SK-N-SH (cell line): ENCODE data around the gene DPF3. TPM values are rescaled to one million over a fixed set of nuclear protein-coding genes. Genes with fewer than 3 reads are reported as not detected.

Source experiments
- CTCF ChIA-PET: fragments of 300-600, 350-600 bp; formaldehyde crosslinking; extraction: SDS; loops from one replicate; lab custom pipeline; 2021; lab: Yijun Ruan, JAX
- POLR2A ChIA-PET: fragments of 350-600 bp; sonication (Branson Sonifier 250); formaldehyde crosslinking; extraction: SDS; loops from one replicate; lab custom pipeline; 2020; ENCODE audit warnings: antibody characterized with exemption, inconsistent platforms; lab: Yijun Ruan, JAX
- DNase-seq: peaks from one replicate; pipeline ENCODE4 v3.0.0; 2012
- H2AFZ ChIP-seq: fragments of 200-600 bp; sonication (generic); 2 replicates; pipeline ENCODE4 v1.8.1; 2016; ENCODE audit warnings: antibody characterized with exemption, mild to moderate bottlenecking, low read depth
- H3F3A ChIP-seq: fragments of 200-600 bp; sonication (generic); replicated peaks from 2 replicates; pipeline ENCODE3; 2016; ENCODE audit warnings: antibody characterized with exemption, mild to moderate bottlenecking; ENCODE audit not compliant: insufficient read depth
- H3K27ac ChIP-seq, 2 experiments: fragments of 200-500 bp in 1 of 2; fragments of 200-600 bp in 1 of 2; sonication (Bioruptor generic) in 1 of 2; sonication (generic), shearing (Covaris generic) in 1 of 2; 2 replicates each; pipeline versions ENCODE4 v1.5.1 to v1.6.1; 2014 to 2016; ENCODE audit warnings: low read depth in 2 of 2, inconsistent platforms in 1 of 2, low read length in 1 of 2, mild to moderate bottlenecking in 1 of 2, mixed read lengths in 1 of 2
- H3K27me3 ChIP-seq: fragments of 200-600 bp; sonication (generic), shearing (Covaris generic); 2 replicates; pipeline ENCODE4 v1.6.1; 2016; ENCODE audit warnings: mixed run types; ENCODE audit not compliant: insufficient read depth
- H3K36me3 ChIP-seq, 2 experiments: fragments of 200-500 bp in 1 of 2; fragments of 200-600 bp in 1 of 2; sonication (Bioruptor generic) in 1 of 2; sonication (generic) in 1 of 2; replicated peaks in 1 of 2; 2 replicates each; pipeline versions ENCODE3 to v1.5.1; 2014 to 2016; ENCODE audit warnings: low read length in 1 of 2, mild to moderate bottlenecking in 1 of 2; ENCODE audit not compliant: insufficient read depth in 2 of 2, control insufficient read depth in 1 of 2
- H3K4me1 ChIP-seq, 2 experiments: fragments of 200-500 bp in 1 of 2; fragments of 200-600 bp in 1 of 2; sonication (Bioruptor generic) in 1 of 2; sonication (generic), shearing (Covaris generic) in 1 of 2; 2 replicates each; pipeline versions ENCODE4 v1.5.1 to v1.6.1; 2014 to 2016; ENCODE audit warnings: low read depth in 1 of 2, low read length in 1 of 2, mixed run types in 1 of 2; ENCODE audit not compliant: insufficient read depth in 2 of 2, control insufficient read depth in 1 of 2
- H3K4me2 ChIP-seq: fragments of 200-600 bp; sonication (generic), shearing (Covaris generic); 2 replicates; pipeline ENCODE4 v1.6.1; 2017; ENCODE audit warnings: mixed run types
- H3K4me3 ChIP-seq, 2 experiments: fragments of 200-500 bp in 1 of 2; fragments of 200-600 bp in 1 of 2; sonication (Bioruptor generic) in 1 of 2; sonication (generic), shearing (Covaris generic) in 1 of 2; 2 replicates each; pipeline versions ENCODE4 v1.5.1 to v1.8.1; 2014 to 2016; ENCODE audit warnings: low read depth in 2 of 2, inconsistent platforms in 1 of 2, low read length in 1 of 2, mild to moderate bottlenecking in 1 of 2, mixed read lengths in 1 of 2, moderate library complexity in 1 of 2
- H3K79me2 ChIP-seq: fragments of 200-600 bp; sonication (generic); 2 replicates; pipeline ENCODE4 v1.8.1; 2017; ENCODE audit warnings: mild to moderate bottlenecking; ENCODE audit not compliant: insufficient read depth
- H3K9ac ChIP-seq: fragments of 200-600 bp; sonication (generic); 2 replicates; pipeline ENCODE4 v1.6.1; 2017; ENCODE audit warnings: mixed run types
- H3K9me2 ChIP-seq: fragments of 200-600 bp; sonication (generic); 2 replicates; pipeline ENCODE4 v1.6.1; 2017; ENCODE audit warnings: mixed run types
- H3K9me3 ChIP-seq: fragments of 200-600 bp; sonication (generic); 2 replicates; pipeline ENCODE4 v1.6.1; 2017; ENCODE audit warnings: mixed run types, mild to moderate bottlenecking, moderate library complexity
- H4K20me1 ChIP-seq: fragments of 200-600 bp; sonication (generic); 2 replicates; pipeline ENCODE4 v1.6.1; 2017; ENCODE audit warnings: mild to moderate bottlenecking, mixed run types; ENCODE audit not compliant: insufficient read depth
- CHD2 ChIP-seq: fragments of 150-350 bp; IDR thresholded peaks from 2 replicates; pipeline ENCODE4 v1.6.1; 2018; ENCODE audit warnings: low read length; ENCODE audit not compliant: partially characterized antibody
- EZH2phosphoT487 ChIP-seq: fragments of 200-600 bp; sonication (generic); IDR thresholded peaks from 2 replicates; pipeline ENCODE4 v1.6.1; 2017; ENCODE audit warnings: low read depth, mixed run types, mild to moderate bottlenecking, antibody characterized with exemption, moderate library complexity, borderline replicate concordance
- FOSL2 ChIP-seq: IDR thresholded peaks from 2 replicates; pipeline ENCODE4 v1.4.0; 2012; ENCODE audit warnings: low read depth, mild to moderate bottlenecking, moderate library complexity, borderline replicate concordance
- FOXJ3 ChIP-seq: sonication (generic); formaldehyde crosslinking; IDR thresholded peaks from 2 replicates; pipeline ENCODE4 v1.5.1; 2020; ENCODE audit warnings: mild to moderate bottlenecking, missing genetic modification reagents
- FOXM1 ChIP-seq: IDR thresholded peaks from 2 replicates; pipeline ENCODE4 v1.4.0; 2012; ENCODE audit warnings: low read depth, mild to moderate bottlenecking
- GABPA ChIP-seq: IDR thresholded peaks from 2 replicates; pipeline ENCODE4 v1.4.0; 2012; ENCODE audit warnings: low read depth, mild to moderate bottlenecking
- GATA2 ChIP-seq: sonication (generic); formaldehyde crosslinking; IDR thresholded peaks from 2 replicates; pipeline ENCODE4 v1.5.0; 2020; ENCODE audit warnings: mild to moderate bottlenecking, missing genetic modification reagents
- IRF3 ChIP-seq: fragments of 150-350 bp; IDR thresholded peaks from 2 replicates; pipeline ENCODE4 v1.6.1; 2016; ENCODE audit warnings: mild to moderate bottlenecking, low read depth, low read length
- JUND ChIP-seq: IDR thresholded peaks from 2 replicates; pipeline ENCODE4 v1.4.0; 2012
- MEF2A ChIP-seq: IDR thresholded peaks from 2 replicates; pipeline ENCODE4 v1.4.0; 2012; ENCODE audit warnings: low read depth, borderline replicate concordance
- MXI1 ChIP-seq: IDR thresholded peaks from 2 replicates; pipeline ENCODE4 v1.6.1; 2012; ENCODE audit warnings: mild to moderate bottlenecking, low read depth, low read length, improper control_type of control experiment
- NFIC ChIP-seq: IDR thresholded peaks from 2 replicates; pipeline ENCODE4 v1.4.0; 2012; ENCODE audit warnings: borderline replicate concordance
- NRF1 ChIP-seq: IDR thresholded peaks from 2 replicates; pipeline ENCODE4 v1.6.1; 2012; ENCODE audit warnings: low read depth, mild to moderate bottlenecking, low read length
- PBX3 ChIP-seq: IDR thresholded peaks from 2 replicates; pipeline ENCODE4; 2012
- RCOR1 ChIP-seq: fragments of 150-350 bp; IDR thresholded peaks from 2 replicates; pipeline ENCODE4 v1.6.1; 2017; ENCODE audit warnings: antibody characterized with exemption, low read length
- RFX5 ChIP-seq: IDR thresholded peaks from 2 replicates; pipeline ENCODE4 v1.6.1; 2012; ENCODE audit warnings: mild to moderate bottlenecking, improper control_type of control experiment, low read length
- RXRA ChIP-seq: IDR thresholded peaks from 2 replicates; pipeline ENCODE4 v1.4.0; 2012; ENCODE audit warnings: low read depth, mild to moderate bottlenecking, borderline replicate concordance
- SIN3A ChIP-seq: IDR thresholded peaks from 2 replicates; pipeline ENCODE4 v1.6.1; 2012; ENCODE audit warnings: low read depth, mild to moderate bottlenecking, low read length, moderate library complexity, borderline replicate concordance
- TAF1 ChIP-seq: IDR thresholded peaks from 2 replicates; pipeline ENCODE4 v1.6.1; 2012; ENCODE audit warnings: low read depth, mild to moderate bottlenecking, low read length, moderate library complexity, borderline replicate concordance
- TCF12 ChIP-seq: IDR thresholded peaks from 2 replicates; pipeline ENCODE4 v1.4.0; 2012
- YY1 ChIP-seq: IDR thresholded peaks from 2 replicates; pipeline ENCODE4 v1.4.0; 2012; ENCODE audit warnings: low read depth, mild to moderate bottlenecking
- whole genome bisulfite sequencing: methylation state at CpG from one replicate; pipeline ENCODE4 v1.1.6; 2017; ENCODE audit warnings: low lambda C conversion rate; 5-methylcytosine and 5-hydroxymethylcytosine counted together
- polyA plus RNA-seq, 3 experiments: library from polyadenylated mRNA; depleted of rRNA; stranded (reverse); fragments of >200 nt; gene quantifications; 2 replicates each; pipeline ENCODE4 v1.2.3, GENCODE V29; 2012

DPF3 gene
- polyA plus RNA-seq, 1 of the 3 experiments (the other 2 are of a cell fraction), result 2.8 TPM

GRCh38 chr14:72686101-72686500 lies 207.8 kb downstream of the DPF3 start:
- no peaks in the 10 kb centered on the region for H3K9me3 ChIP-seq
- no peaks in the 10 kb centered on the region for H3F3A ChIP-seq
- no peaks in the 10 kb centered on the region for H3K27me3 ChIP-seq
- no peaks in the 10 kb centered on the region for H3K79me2 ChIP-seq
- no peak overlapping the region for H3K9ac ChIP-seq
- no peaks in the 10 kb centered on the region for H4K20me1 ChIP-seq
- peaks cover 0 to 33% of the 10 kb centered on the region in 2 experiments; a peak in 1 of 4 replicates for H3K4me1 ChIP-seq
- POLR2A ChIA-PET, result no interaction called here
- no peaks in the 10 kb centered on the region for H3K9me2 ChIP-seq
- no peak overlapping the region for H3K4me2 ChIP-seq
- CTCF ChIA-PET, result interaction anchor here (0.7 to 1.5 kb wide), 2 partner anchors 51 to 169 kb away, joined by 3 to 7 read pairs; no protein-coding TSS in a partner anchor
- DNase-seq, result no peak
- H3K4me3 ChIP-seq, result no peak overlapping the region
- WGBS, result 43% methylated on average over 1 of the region's 1 CpG
- H2AFZ ChIP-seq, result no peak overlapping the region
- TF ChIP-seq FOXM1, result no peak
- no peak for TF ChIP-seq PBX3
- no peak for TF ChIP-seq TCF12
- no peak for TF ChIP-seq YY1
- no peak for TF ChIP-seq NFIC
- TF ChIP-seq TAF1, result no peak
- TF ChIP-seq GABPA, result no peak
- TF ChIP-seq RXRA, result no peak
- no peak for TF ChIP-seq EZH2phosphoT487
- no peak for TF ChIP-seq NRF1
- no peak for TF ChIP-seq MEF2A
- TF ChIP-seq CHD2, result no peak
- TF ChIP-seq GATA2 (CRISPR knock-in tag), result no peak
- no peak for TF ChIP-seq JUND
- TF ChIP-seq RCOR1, result no peak
- no peak for TF ChIP-seq FOSL2
- no peak for TF ChIP-seq IRF3
- no peak for TF ChIP-seq MXI1
- TF ChIP-seq FOXJ3, result no peak
- no peak for TF ChIP-seq SIN3A
- H3K36me3 ChIP-seq, result no peaks in the 10 kb centered on the region
- H3K27ac ChIP-seq, result peak overlapping the region in 1 of 2 experiments; percentile 58; a peak in 2 of 4 replicates

- Histone ChIP-seq H3K27ac (no peak overlapping the region), H3K9ac (no peak overlapping the region), H3K9me2 (no peaks in the 10 kb centered on the region), H4K20me1 (no peaks in the 10 kb centered on the region), H3K4me3 (no peak overlapping the region), H3K79me2 (no peaks in the 10 kb centered on the region), H3K4me2 (no peak overlapping the region), H3F3A (no peaks in the 10 kb centered on the region), H3K27me3 (no peaks in the 10 kb centered on the region), H2AFZ (no peak overlapping the region), H3K36me3 (no peaks in the 10 kb centered on the region), H3K9me3 (no peaks in the 10 kb centered on the region), H3K4me1 (peaks cover 0 to 37% of the 10 kb centered on the region in 2 experiments; a peak in 1 of 4 replicates)
- WGBS, result 84% methylated on average over 3 of the region's 3 CpGs
- no peak for DNase-seq
- TF ChIP-seq TCF12 (no peak), MEF2A (no peak), FOXJ3 (no peak), RFX5 (no peak)
- POLR2A ChIA-PET, result no interaction called here
- CTCF ChIA-PET, result no interaction called here
Measured at GRCh38 chr14:72685456-72685855, 208.4 kb downstream of the DPF3 start.
